ENCODE measurements around the gene IL10RB.

DNA sequence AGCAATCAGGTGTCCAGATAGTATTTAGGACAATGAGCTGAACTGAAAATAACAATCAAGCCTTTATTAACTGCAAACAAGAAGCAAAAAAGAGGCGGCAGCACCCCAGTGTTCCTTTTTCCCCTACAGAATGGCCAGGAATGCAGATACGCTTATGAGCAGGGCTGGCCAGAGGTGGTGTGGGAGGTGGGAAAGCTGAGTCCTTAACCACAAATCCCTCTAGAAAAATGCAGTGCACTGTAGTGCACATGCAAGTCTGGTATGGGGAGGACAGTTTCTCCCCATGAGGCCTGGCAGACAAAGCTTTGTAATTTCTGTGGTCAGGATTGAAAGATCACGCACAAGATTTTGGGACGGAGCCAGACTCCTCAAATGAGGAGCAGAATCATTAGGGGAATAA is 47.9 kb downstream of the IL10RB start:
- TF ChIP-seq ZNF70 (CRISPR knock-in tag; IDR thresholded peaks at IDR 0.05) (no peak), TCF4 (CRISPR knock-in tag; IDR thresholded peaks at IDR 0.05; ENCODE audit: borderline replicate concordance) (no peak), ZC3H10 (CRISPR knock-in tag; IDR thresholded peaks at IDR 0.05) (no peak), OSR1 (CRISPR knock-in tag; IDR thresholded peaks at IDR 0.05) (no peak), ZNF565 (CRISPR knock-in tag; conservative IDR thresholded peaks at IDR 0.05; ENCODE audit: low read depth) (no peak), CSDC2 (CRISPR knock-in tag; IDR thresholded peaks at IDR 0.05) (no peak), GLIS3 (CRISPR knock-in tag; IDR thresholded peaks at IDR 0.05) (no peak), ARNTL (CRISPR knock-in tag; IDR thresholded peaks at IDR 0.05; ENCODE audit: borderline replicate concordance, low read depth) (no peak), BACH2 (CRISPR knock-in tag; IDR thresholded peaks at IDR 0.05; ENCODE audit: borderline replicate concordance) (no peak), RARB (CRISPR knock-in tag; IDR thresholded peaks at IDR 0.05) (no peak), ISL1 (CRISPR knock-in tag; IDR thresholded peaks at IDR 0.05) (no peak)
- TF ChIP-seq, protein P1, sequence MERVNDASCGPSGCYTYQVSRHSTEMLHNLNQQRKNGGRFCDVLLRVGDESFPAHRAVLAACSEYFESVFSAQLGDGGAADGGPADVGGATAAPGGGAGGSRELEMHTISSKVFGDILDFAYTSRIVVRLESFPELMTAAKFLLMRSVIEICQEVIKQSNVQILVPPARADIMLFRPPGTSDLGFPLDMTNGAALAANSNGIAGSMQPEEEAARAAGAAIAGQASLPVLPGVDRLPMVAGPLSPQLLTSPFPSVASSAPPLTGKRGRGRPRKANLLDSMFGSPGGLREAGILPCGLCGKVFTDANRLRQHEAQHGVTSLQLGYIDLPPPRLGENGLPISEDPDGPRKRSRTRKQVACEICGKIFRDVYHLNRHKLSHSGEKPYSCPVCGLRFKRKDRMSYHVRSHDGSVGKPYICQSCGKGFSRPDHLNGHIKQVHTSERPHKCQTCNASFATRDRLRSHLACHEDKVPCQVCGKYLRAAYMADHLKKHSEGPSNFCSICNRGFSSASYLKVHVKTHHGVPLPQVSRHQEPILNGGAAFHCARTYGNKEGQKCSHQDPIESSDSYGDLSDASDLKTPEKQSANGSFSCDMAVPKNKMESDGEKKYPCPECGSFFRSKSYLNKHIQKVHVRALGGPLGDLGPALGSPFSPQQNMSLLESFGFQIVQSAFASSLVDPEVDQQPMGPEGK (CRISPR knock-in tag; IDR thresholded peaks at IDR 0.05; ENCODE audit: borderline replicate concordance): no peak
- TF ChIP-seq, protein P2, sequence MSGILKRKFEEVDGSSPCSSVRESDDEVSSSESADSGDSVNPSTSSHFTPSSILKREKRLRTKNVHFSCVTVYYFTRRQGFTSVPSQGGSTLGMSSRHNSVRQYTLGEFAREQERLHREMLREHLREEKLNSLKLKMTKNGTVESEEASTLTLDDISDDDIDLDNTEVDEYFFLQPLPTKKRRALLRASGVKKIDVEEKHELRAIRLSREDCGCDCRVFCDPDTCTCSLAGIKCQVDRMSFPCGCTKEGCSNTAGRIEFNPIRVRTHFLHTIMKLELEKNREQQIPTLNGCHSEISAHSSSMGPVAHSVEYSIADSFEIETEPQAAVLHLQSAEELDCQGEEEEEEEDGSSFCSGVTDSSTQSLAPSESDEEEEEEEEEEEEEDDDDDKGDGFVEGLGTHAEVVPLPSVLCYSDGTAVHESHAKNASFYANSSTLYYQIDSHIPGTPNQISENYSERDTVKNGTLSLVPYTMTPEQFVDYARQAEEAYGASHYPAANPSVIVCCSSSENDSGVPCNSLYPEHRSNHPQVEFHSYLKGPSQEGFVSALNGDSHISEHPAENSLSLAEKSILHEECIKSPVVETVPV (CRISPR knock-in tag; IDR thresholded peaks at IDR 0.05): no peak
- TF ChIP-seq, protein P3, sequence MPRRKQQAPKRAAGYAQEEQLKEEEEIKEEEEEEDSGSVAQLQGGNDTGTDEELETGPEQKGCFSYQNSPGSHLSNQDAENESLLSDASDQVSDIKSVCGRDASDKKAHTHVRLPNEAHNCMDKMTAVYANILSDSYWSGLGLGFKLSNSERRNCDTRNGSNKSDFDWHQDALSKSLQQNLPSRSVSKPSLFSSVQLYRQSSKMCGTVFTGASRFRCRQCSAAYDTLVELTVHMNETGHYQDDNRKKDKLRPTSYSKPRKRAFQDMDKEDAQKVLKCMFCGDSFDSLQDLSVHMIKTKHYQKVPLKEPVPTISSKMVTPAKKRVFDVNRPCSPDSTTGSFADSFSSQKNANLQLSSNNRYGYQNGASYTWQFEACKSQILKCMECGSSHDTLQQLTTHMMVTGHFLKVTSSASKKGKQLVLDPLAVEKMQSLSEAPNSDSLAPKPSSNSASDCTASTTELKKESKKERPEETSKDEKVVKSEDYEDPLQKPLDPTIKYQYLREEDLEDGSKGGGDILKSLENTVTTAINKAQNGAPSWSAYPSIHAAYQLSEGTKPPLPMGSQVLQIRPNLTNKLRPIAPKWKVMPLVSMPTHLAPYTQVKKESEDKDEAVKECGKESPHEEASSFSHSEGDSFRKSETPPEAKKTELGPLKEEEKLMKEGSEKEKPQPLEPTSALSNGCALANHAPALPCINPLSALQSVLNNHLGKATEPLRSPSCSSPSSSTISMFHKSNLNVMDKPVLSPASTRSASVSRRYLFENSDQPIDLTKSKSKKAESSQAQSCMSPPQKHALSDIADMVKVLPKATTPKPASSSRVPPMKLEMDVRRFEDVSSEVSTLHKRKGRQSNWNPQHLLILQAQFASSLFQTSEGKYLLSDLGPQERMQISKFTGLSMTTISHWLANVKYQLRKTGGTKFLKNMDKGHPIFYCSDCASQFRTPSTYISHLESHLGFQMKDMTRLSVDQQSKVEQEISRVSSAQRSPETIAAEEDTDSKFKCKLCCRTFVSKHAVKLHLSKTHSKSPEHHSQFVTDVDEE (CRISPR knock-in tag; IDR thresholded peaks at IDR 0.05): no peak

Data from SK-N-SH treated with all-trans-retinoic acid at 6 μM for 48 hours (cell line).